EL (cell line): Measurements from ENCODE around the gene C17orf67.

Experiments used
- DNase-seq: peaks from one replicate; pipeline ENCODE4 v3.0.0-alpha.2; 2016

Gene C17orf67

GRCh38 chr17:56804454-56804853 is 29.3 kb downstream of the C17orf67 start:
- no peak for DNase-seq

GRCh38 chr17:56803071-56803470 is 30.6 kb downstream of the C17orf67 start:
- DNase-seq: no peak

- no peak for DNase-seq
Measured at GRCh38 chr17:56801459-56802178, 32.1 kb downstream of the C17orf67 start.

- no peak for DNase-seq
Measured at GRCh38 chr17:56798916-56799315, 34.8 kb downstream of the C17orf67 start.

- DNase-seq: no peak
Measured at GRCh38 chr17:56796536-56796935, 37.2 kb downstream of the C17orf67 start.

- DNase-seq: no peak
Measured at GRCh38 chr17:56795221-56795865, 38.4 kb downstream of the C17orf67 start.

GRCh38 chr17:56793957-56794356 is 39.8 kb downstream of the C17orf67 start:
- DNase-seq: no peak

GRCh38 chr17:56793531-56793930 is 40.2 kb downstream of the C17orf67 start:
- DNase-seq: no peak

GRCh38 chr17:56792267-56792666 is 41.5 kb downstream of the C17orf67 start:
- DNase-seq: no peak

- peak; percentile 96 for DNase-seq
Measured at GRCh38 chr17:56786989-56787482, 46.7 kb downstream of the C17orf67 start.

- no peak for DNase-seq
Measured at GRCh38 chr17:56785997-56786680, 47.6 kb downstream of the C17orf67 start.

- peak; percentile 51 for DNase-seq
Measured at GRCh38 chr17:56785405-56785804, 48.3 kb downstream of the C17orf67 start.

- DNase-seq: no peak
Measured at GRCh38 chr17:56782338-56782737, 51.4 kb downstream of the C17orf67 start.

- DNase-seq: no peak
Measured at GRCh38 chr17:56781906-56782305, 51.8 kb downstream of the C17orf67 start.

GRCh38 chr17:56779898-56780777 is 53.6 kb downstream of the C17orf67 start:
- peak; percentile 73 for DNase-seq

GRCh38 chr17:56779322-56779721 is 54.4 kb downstream of the C17orf67 start:
- DNase-seq: no peak

- DNase-seq: no peak
Measured at GRCh38 chr17:56778898-56779297, 54.8 kb downstream of the C17orf67 start.

GRCh38 chr17:56777859-56778258 is 55.9 kb downstream of the C17orf67 start:
- DNase-seq: peak; percentile 67

GRCh38 chr17:56774650-56775049 is 59.1 kb downstream of the C17orf67 start:
- DNase-seq: no peak

- no peak for DNase-seq
Measured at GRCh38 chr17:56773124-56773523, 60.6 kb downstream of the C17orf67 start.

- no peak for DNase-seq
Measured at GRCh38 chr17:56772442-56772841, 61.3 kb downstream of the C17orf67 start.

GRCh38 chr17:56771975-56772374 is 61.7 kb downstream of the C17orf67 start:
- DNase-seq: no peak

GRCh38 chr17:56771563-56771962 is 62.2 kb downstream of the C17orf67 start:
- DNase-seq: no peak
